HepG2 (cell line): ENCODE measurements around the gene SESN1. TPM values are rescaled to one million over a fixed set of nuclear protein-coding genes. Genes with fewer than 3 reads are reported as not detected.

ENCODE experiments used
- ATAC-seq: fragments of 200-7000 bp; cut with Tn5 transposase; 3 replicates; pipeline ENCODE4 v1.9.1; 2020; ENCODE audit warnings: mild to moderate bottlenecking, moderate library complexity
- BruUV-seq: library from RNA; stranded (reverse); fragments of 400-500 nt; replicated peaks from 2 replicates; lab custom pipeline; 2021; lab: Mats Ljungman, UMichigan
- CTCF ChIA-PET: fragments of 300-600 bp; formaldehyde crosslinking; extraction: SDS; loops from one replicate; lab custom pipeline; 2021; ENCODE audit warnings: low total read pairs, inconsistent platforms, low intra/inter-chr PET ratio; lab: Yijun Ruan, JAX
- POLR2A ChIA-PET: fragments of 350-600 bp; sonication (Branson Sonifier 250); formaldehyde crosslinking; loops from one replicate; lab custom pipeline; 2020; ENCODE audit warnings: antibody characterized with exemption, inconsistent platforms; lab: Yijun Ruan, JAX
- DNase-seq: peaks from one replicate; pipeline ENCODE4 v3.0.0-alpha.2; 2015; ENCODE audit warnings: low spot score
- FAIRE-seq: peaks from 3 replicates; lab custom pipeline; 2011; peaks lifted over from hg19 to GRCh38; lab: Jason Lieb, UNC
- H2AFZ ChIP-seq: one replicate; pipeline ENCODE4 v1.6.1; 2011; ENCODE audit warnings: low read length, inconsistent platforms
- H3K27ac ChIP-seq: fragments of 300-600 bp; 3 replicates; pipeline ENCODE4 v1.8.0; 2011; ENCODE audit warnings: mixed run types, mild to moderate bottlenecking, mixed read lengths, low read length, inconsistent platforms; ENCODE audit not compliant: insufficient read depth; ENCODE audit errors: extremely low read length
- H3K27me3 ChIP-seq, 2 experiments: fragments of 200-600 bp in 1 of 2; 2 replicates in 1 of 2; 3 replicates in 1 of 2; pipeline versions ENCODE4 v1.6.0 to v1.8.0; 2011; ENCODE audit warnings: low read length in 2 of 2, mild to moderate bottlenecking in 2 of 2, moderate library complexity in 2 of 2, inconsistent platforms in 1 of 2; ENCODE audit not compliant: insufficient read depth in 2 of 2, control insufficient read depth in 1 of 2
- H3K36me3 ChIP-seq, 2 experiments: fragments of 200-600 bp in 1 of 2; replicated peaks in 1 of 2; 2 replicates in 1 of 2; 3 replicates in 1 of 2; pipeline versions ENCODE4 v1.5.1 to v1.8.0; 2011; ENCODE audit warnings: low read length in 2 of 2, inconsistent platforms in 1 of 2; ENCODE audit not compliant: insufficient read depth in 2 of 2, control insufficient read depth in 1 of 2
- H3K4me1 ChIP-seq: 2 replicates; pipeline ENCODE4 v1.5.1; 2012; ENCODE audit warnings: low read length, inconsistent platforms; ENCODE audit not compliant: insufficient read depth
- H3K4me2 ChIP-seq: 2 replicates; pipeline ENCODE4 v1.6.0; 2011; ENCODE audit warnings: low read depth, low read length, inconsistent platforms
- H3K4me3 ChIP-seq, 3 experiments: fragments of 200-600 bp in 1 of 3; sonication (generic), shearing (Covaris generic) in 1 of 3; replicated peaks in 1 of 3; 2 replicates each; pipeline ENCODE4 v1.5.1; 2011 to 2016; ENCODE audit warnings: low read length in 3 of 3, inconsistent platforms in 2 of 3, low read depth in 2 of 3, mild to moderate bottlenecking in 2 of 3, control low read depth in 1 of 3, mixed read lengths in 1 of 3; ENCODE audit not compliant: insufficient read depth in 1 of 3
- H3K79me2 ChIP-seq: one replicate; pipeline ENCODE4 v1.6.1; 2011; ENCODE audit warnings: low read length, inconsistent platforms; ENCODE audit not compliant: insufficient read depth
- H3K9ac ChIP-seq: 2 replicates; pipeline ENCODE4 v1.6.0; 2011; ENCODE audit warnings: mild to moderate bottlenecking, low read depth, low read length, inconsistent platforms; ENCODE audit not compliant: insufficient read depth
- H3K9me3 ChIP-seq: 2 replicates; pipeline ENCODE4 v1.5.1; 2012; ENCODE audit warnings: mild to moderate bottlenecking, low read length
- H4K20me1 ChIP-seq: 2 replicates; pipeline ENCODE4 v1.6.0; 2011; ENCODE audit warnings: inconsistent platforms, mild to moderate bottlenecking, low read length, moderate library complexity; ENCODE audit not compliant: insufficient read depth
- ADNP ChIP-seq: sonication (generic); formaldehyde crosslinking; IDR thresholded peaks from 2 replicates; pipeline ENCODE4 v1.4.0; 2020; ENCODE audit warnings: missing genetic modification reagents
- CREBL2 ChIP-seq: sonication (generic); formaldehyde crosslinking; IDR thresholded peaks from 2 replicates; pipeline ENCODE4 v1.8.1; 2023; ENCODE audit warnings: missing genetic modification reagents, mild to moderate bottlenecking, borderline replicate concordance
- GATA4 ChIP-seq: sonication (generic); IDR thresholded peaks from 2 replicates; pipeline ENCODE4 v1.6.1; 2016; ENCODE audit warnings: antibody characterized with exemption, low read depth, borderline replicate concordance
- XRCC5 ChIP-seq: fragments of 200-400 bp; formaldehyde crosslinking; optimal IDR thresholded peaks from 2 replicates; pipeline ENCODE3; 2017; ENCODE audit warnings: mild to moderate bottlenecking, low read length
- YEATS2 ChIP-seq: sonication (generic); formaldehyde crosslinking; IDR thresholded peaks from 2 replicates; pipeline ENCODE4 v1.4.0; 2020; ENCODE audit warnings: missing genetic modification reagents, borderline replicate concordance
- ZBTB44 ChIP-seq: sonication (generic); formaldehyde crosslinking; IDR thresholded peaks from 2 replicates; pipeline ENCODE4 v1.4.0; 2020; ENCODE audit warnings: missing genetic modification reagents
- ZC3H13 ChIP-seq: sonication (generic); formaldehyde crosslinking; IDR thresholded peaks from 2 replicates; pipeline ENCODE4 v1.8.1; 2023; ENCODE audit warnings: mild to moderate bottlenecking, missing genetic modification reagents, moderate library complexity
- ZNF383 ChIP-seq: sonication (generic); formaldehyde crosslinking; IDR thresholded peaks from 2 replicates; pipeline ENCODE4 v1.4.0; 2020; ENCODE audit warnings: missing genetic modification reagents, mild to moderate bottlenecking, borderline replicate concordance
- WGBS: methylation state at CpG from one replicate; pipeline ENCODE4 v1.1.6; 2017; ENCODE audit warnings: low lambda C conversion rate; 5-methylcytosine and 5-hydroxymethylcytosine counted together
- in situ Hi-C: cut with HindIII; loops from 2 replicates; pipeline ENCODE4 v1.10.0; 2017; ENCODE audit warnings: low pct_unique_long_range_greater_than_20kb; ENCODE audit not compliant: extremely low pct_ligation_motif_present
- intact Hi-C: fragments of 100-400 bp; cut with micrococcal nuclease; formaldehyde crosslinking; loops from one replicate; pipeline ENCODE4 v1.10.0; 2022; ENCODE audit not compliant: unreplicated experiment
- polyA plus RNA-seq, 8 experiments: library from polyadenylated mRNA; depleted of rRNA in 3 of 8; stranded (reverse) in 7 of 8; unstranded in 1 of 8; fragments of >200 nt; fragmentation: Illumina TruSeq in 4 of 8; extraction: Trizol in 4 of 8; gene quantifications; 2 replicates each; pipeline versions ENCODE4 v1.2.1 to v1.2.3, GENCODE V29; 2011 to 2016; ENCODE audit warnings: low read depth in 4 of 8, missing spikeins in 1 of 8, mixed read lengths in 1 of 8; ENCODE audit not compliant: insufficient read depth in 1 of 8
- total RNA-seq, 5 experiments: library from RNA; depleted of rRNA; stranded (reverse); fragments of >200 nt; fragmentation: Illumina TruSeq; extraction: Trizol; gene quantifications; 2 replicates each; pipeline ENCODE4 v1.2.3, GENCODE V29; 2016; ENCODE audit warnings: low read depth in 1 of 5

SESN1 gene
- total and polyA plus RNA-seq, 2 of the 13 experiments (the other 11 are each of a cell fraction or from before 2014, with no cell fraction given), result 24.9 to 44.7 TPM

- Histone ChIP-seq H4K20me1 (no peaks in the 10 kb centered on the region), H3K4me1 (peaks cover 16% of the 10 kb centered on the region), H3K4me2 (no peak overlapping the region), H3K9me3 (no peaks in the 10 kb centered on the region), H3K9ac (no peak overlapping the region), H3K27ac (no peak overlapping the region), H3K79me2 (no peaks in the 10 kb centered on the region), H3K36me3 (no peaks in the 10 kb centered on the region), H3K27me3 (peaks cover 1 to 35% of the 10 kb centered on the region in 2 experiments; a peak in 3 of 5 replicates), H3K4me3 (no peak overlapping the region), H2AFZ (no peak overlapping the region)
- FAIRE-seq (no peak), DNase-seq (no peak), ATAC-seq (no peak)
- WGBS, result 57% methylated on average over 27 of the region's 27 CpGs
- intact Hi-C loops (no loop called here), in situ Hi-C loops (no loop called here)
- POLR2A ChIA-PET, result no interaction called here
- TF ChIP-seq ZBTB44 (CRISPR knock-in tag) (no peak), XRCC5 (no peak), ZNF383 (CRISPR knock-in tag) (no peak), CREBL2 (CRISPR knock-in tag) (no peak), ADNP (CRISPR knock-in tag) (no peak), YEATS2 (CRISPR knock-in tag) (no peak), GATA4 (no peak), ZC3H13 (CRISPR knock-in tag) (no peak)
- no TSS peak for BruUV-seq
- CTCF ChIA-PET, result no interaction called here
Observed at GRCh38 chr6:108952776-108953486, 141.7 kb downstream of the SESN1 start.
